ENCODE measurements around the gene SRCIN1. TPM values are rescaled to one million over a fixed set of nuclear protein-coding genes. Genes with fewer than 3 reads are reported as not detected.

SRCIN1 gene
- total RNA-seq, 1 donor from 2014 or later: 2.1 TPM

DNA sequence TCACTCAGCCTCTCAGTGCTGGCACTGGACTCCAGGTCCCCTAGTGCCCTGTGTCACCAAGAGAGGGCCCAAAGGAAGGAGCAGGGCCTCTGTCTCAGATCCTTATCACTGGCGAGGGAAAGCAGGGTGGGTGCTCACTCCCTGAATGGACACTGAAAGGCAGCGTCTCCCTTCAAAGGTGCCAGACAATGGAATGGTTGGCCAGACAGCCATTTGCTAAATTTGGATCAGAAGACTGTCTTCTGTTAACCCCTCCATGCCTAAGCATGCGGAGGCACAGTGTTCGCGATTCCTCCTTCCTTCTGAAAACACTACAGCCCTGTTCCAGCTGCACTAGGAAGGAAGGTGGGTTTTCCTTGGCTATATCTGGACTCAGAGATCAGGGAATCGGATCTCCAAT is 48.4 kb downstream of the SRCIN1 start:
- DNase-seq (ENCODE audit: low read depth): no peak
- TF ChIP-seq, protein P1, sequence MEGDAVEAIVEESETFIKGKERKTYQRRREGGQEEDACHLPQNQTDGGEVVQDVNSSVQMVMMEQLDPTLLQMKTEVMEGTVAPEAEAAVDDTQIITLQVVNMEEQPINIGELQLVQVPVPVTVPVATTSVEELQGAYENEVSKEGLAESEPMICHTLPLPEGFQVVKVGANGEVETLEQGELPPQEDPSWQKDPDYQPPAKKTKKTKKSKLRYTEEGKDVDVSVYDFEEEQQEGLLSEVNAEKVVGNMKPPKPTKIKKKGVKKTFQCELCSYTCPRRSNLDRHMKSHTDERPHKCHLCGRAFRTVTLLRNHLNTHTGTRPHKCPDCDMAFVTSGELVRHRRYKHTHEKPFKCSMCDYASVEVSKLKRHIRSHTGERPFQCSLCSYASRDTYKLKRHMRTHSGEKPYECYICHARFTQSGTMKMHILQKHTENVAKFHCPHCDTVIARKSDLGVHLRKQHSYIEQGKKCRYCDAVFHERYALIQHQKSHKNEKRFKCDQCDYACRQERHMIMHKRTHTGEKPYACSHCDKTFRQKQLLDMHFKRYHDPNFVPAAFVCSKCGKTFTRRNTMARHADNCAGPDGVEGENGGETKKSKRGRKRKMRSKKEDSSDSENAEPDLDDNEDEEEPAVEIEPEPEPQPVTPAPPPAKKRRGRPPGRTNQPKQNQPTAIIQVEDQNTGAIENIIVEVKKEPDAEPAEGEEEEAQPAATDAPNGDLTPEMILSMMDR (conservative IDR thresholded peaks at IDR 0.05; ENCODE audit: low read depth, low read length): no peak
- peak overlapping the region; percentile 19 for H3K4me3 ChIP-seq (ENCODE audit: low read depth, low read length)

- DNase-seq (ENCODE audit: low read depth): no peak
Observed at GRCh38 chr17:38556239-38556638, 49.5 kb downstream of the SRCIN1 start.

GRCh38 chr17:38554430-38555350 is 51.1 kb downstream of the SRCIN1 start:
- TF ChIP-seq, protein P1 (conservative IDR thresholded peaks at IDR 0.05; ENCODE audit: low read depth, low read length): no peak
- no peak for DNase-seq (ENCODE audit: low read depth)
- no peak overlapping the region for H3K4me3 ChIP-seq (ENCODE audit: low read depth, low read length)

More at GRCh38 chr17:38556239-38556638, 49.5 kb downstream of the SRCIN1 start:
- no peak overlapping the region for H3K4me3 ChIP-seq (ENCODE audit: low read depth, low read length)
- TF ChIP-seq, protein P1 (conservative IDR thresholded peaks at IDR 0.05; ENCODE audit: low read depth, low read length): no peak

DNA sequence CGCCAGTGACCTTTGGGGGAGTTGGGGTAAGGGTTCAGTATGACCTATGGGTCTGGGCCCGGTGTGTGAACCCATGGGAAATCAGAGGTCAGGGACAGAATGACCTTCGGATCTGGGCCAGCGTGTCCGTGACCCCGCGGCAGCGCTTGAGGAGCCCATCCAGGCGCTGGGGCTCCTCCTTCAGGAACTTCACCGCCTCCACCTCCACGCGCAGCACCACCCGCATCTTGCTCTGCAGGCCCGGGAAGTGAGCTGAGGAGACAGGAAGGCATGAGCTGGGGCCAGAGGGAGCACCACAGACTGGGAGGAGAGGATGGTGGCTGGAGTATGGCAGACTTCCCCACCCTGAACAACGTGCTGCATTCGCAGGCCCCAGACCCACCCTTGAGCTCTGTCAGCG is 53.4 kb downstream of the SRCIN1 start:
- TF ChIP-seq, protein P1 (conservative IDR thresholded peaks at IDR 0.05; ENCODE audit: low read depth, low read length): no peak
- no peak overlapping the region for H3K4me3 ChIP-seq (ENCODE audit: low read depth, low read length)
- DNase-seq (ENCODE audit: low read depth): no peak

DNA sequence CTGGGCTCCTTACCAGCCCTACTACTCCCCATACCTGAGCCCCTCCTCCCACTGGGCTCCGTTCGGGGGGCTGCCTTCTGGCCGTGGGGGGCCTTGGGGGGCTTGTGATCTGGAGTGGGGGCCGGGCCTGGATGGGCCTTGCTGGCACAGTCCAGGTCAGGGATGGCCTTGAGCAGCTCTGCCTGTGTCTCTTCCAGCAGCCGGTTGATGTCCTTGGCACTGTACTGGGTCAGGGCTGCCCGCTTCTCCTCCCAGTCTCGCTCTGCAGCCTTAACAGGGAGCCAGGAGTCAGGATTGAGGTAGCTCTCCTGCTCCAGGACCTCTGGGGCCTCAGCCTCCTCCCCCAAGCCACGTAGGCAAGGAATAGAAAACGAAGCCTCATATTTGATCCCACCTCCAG is 54.6 kb downstream of the SRCIN1 start:
- no peak overlapping the region for H3K4me3 ChIP-seq (ENCODE audit: low read depth, low read length)
- no peak for DNase-seq (ENCODE audit: low read depth)
- TF ChIP-seq, protein P1 (conservative IDR thresholded peaks at IDR 0.05; ENCODE audit: low read depth, low read length): no peak

DNA sequence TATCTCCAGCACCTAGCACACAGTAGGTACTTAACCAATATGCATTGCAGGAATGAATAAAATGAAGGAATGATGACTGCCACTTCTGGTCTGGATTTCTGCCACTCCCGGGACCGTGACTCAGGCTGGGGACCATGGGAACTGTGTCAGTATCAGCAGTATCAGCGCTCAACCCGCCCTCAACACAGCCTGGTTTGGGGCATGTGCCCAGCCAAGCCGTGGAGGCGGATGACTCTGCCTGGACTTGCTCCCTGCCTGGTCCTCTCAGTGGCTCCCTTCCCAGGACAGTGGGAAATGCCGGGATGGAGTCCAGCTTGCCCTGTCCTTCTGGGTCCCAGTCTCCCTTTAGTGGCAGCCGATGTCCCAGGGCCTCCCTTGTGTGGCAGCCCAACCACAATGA is 55.1 kb downstream of the SRCIN1 start:
- H3K4me3 ChIP-seq (ENCODE audit: low read depth, low read length): no peak overlapping the region
- TF ChIP-seq, protein P1 (conservative IDR thresholded peaks at IDR 0.05; ENCODE audit: low read depth, low read length): no peak
- no peak for DNase-seq (ENCODE audit: low read depth)

GRCh38 chr17:38549285-38549684 is 56.5 kb downstream of the SRCIN1 start:
- H3K4me3 ChIP-seq (ENCODE audit: low read depth, low read length): no peak overlapping the region
- TF ChIP-seq, protein P1 (conservative IDR thresholded peaks at IDR 0.05; ENCODE audit: low read depth, low read length): no peak
- no peak for DNase-seq (ENCODE audit: low read depth)

Measured in epithelial cell of proximal tubule (primary cell).